A549 (cell line): Measurements from ENCODE around the gene IGSF9B. TPM values are rescaled to one million over a fixed set of nuclear protein-coding genes. Genes with fewer than 3 reads are reported as not detected.

Source experiments
- ATAC-seq, 2 experiments: fragments of 200-7000 bp in 1 of 2; fragments of >200 bp in 1 of 2; cut with Nextera tagmentation in 1 of 2; cut with Tn5 transposase in 1 of 2; 3 replicates each; pipeline versions ENCODE4 v1.8.0 to v1.9.1; 2018 to 2020; ENCODE audit warnings: mild to moderate bottlenecking in 1 of 2, moderate library complexity in 1 of 2
- CTCF ChIA-PET: fragments of 300-600 bp; sonication (Branson Sonifier 250); formaldehyde crosslinking; extraction: SDS; loops from one replicate; lab custom pipeline; 2021; ENCODE audit warnings: antibody characterized with exemption, inconsistent platforms; lab: Yijun Ruan, JAX
- POLR2A ChIA-PET: fragments of 350-600 bp; formaldehyde crosslinking; extraction: SDS; loops from one replicate; lab custom pipeline; 2021; ENCODE audit warnings: antibody characterized with exemption, inconsistent platforms; lab: Yijun Ruan, JAX
- DNase-seq, 2 experiments: peaks; one replicate each; pipeline versions ENCODE4 v3.0.0 to v3.0.0-alpha.2; 2011 to 2016; ENCODE audit warnings: low read depth in 1 of 2, low spot score in 1 of 2
- FAIRE-seq: peaks from 2 replicates; lab custom pipeline; 2011; peaks lifted over from hg19 to GRCh38; lab: Jason Lieb, UNC
- H3K27ac ChIP-seq, 2 experiments: fragments of >200 bp; sonication (Bioruptor Twin); formaldehyde crosslinking; 3 replicates each; pipeline ENCODE4 v1.5.1; 2016 to 2017
- H3K4me1 ChIP-seq: fragments of >200 bp; sonication (Bioruptor Twin); formaldehyde crosslinking; 3 replicates; pipeline ENCODE4 v1.6.1; 2016
- H3K4me2 ChIP-seq: fragments of >200 bp; sonication (Bioruptor Twin); formaldehyde crosslinking; 3 replicates; pipeline ENCODE4 v1.6.1; 2016
- H3K4me3 ChIP-seq: fragments of >200 bp; sonication (Bioruptor Twin); formaldehyde crosslinking; 3 replicates; pipeline ENCODE4 v1.5.1; 2016
- H3K9me3 ChIP-seq: fragments of >200 bp; sonication (Bioruptor Twin); formaldehyde crosslinking; 3 replicates; pipeline ENCODE4 v1.6.1; 2016
- CBX8 ChIP-seq: fragments of 200-600 bp; sonication (generic); IDR thresholded peaks from 2 replicates; pipeline ENCODE4 v1.6.1; 2016
- CHD2 ChIP-seq: fragments of 150-350 bp; IDR thresholded peaks from 2 replicates; pipeline ENCODE4 v1.6.1; 2014; ENCODE audit warnings: low read length; ENCODE audit not compliant: partially characterized antibody
- CHD4 ChIP-seq: fragments of 200-600 bp; sonication (generic); IDR thresholded peaks from 2 replicates; pipeline ENCODE4 v1.6.1; 2016; ENCODE audit warnings: antibody characterized with exemption, mild to moderate bottlenecking, borderline replicate concordance
- EHF ChIP-seq: fragments of 250-450 bp; sonication (Bioruptor Pico); IDR thresholded peaks from 2 replicates; pipeline ENCODE4 v1.5.0; 2020; ENCODE audit warnings: mild to moderate bottlenecking
- HOXB5 ChIP-seq: fragments of 250-450 bp; sonication (Bioruptor Pico); IDR thresholded peaks from 2 replicates; pipeline ENCODE4 v1.5.0; 2020; ENCODE audit warnings: mild to moderate bottlenecking, moderate library complexity
- JUN ChIP-seq, 2 experiments: fragments of >200 bp; sonication (Bioruptor Twin); formaldehyde crosslinking; IDR thresholded peaks; 2 replicates in 1 of 2; 3 replicates in 1 of 2; pipeline ENCODE4 v1.6.1; 2016 to 2017
- KDM1A ChIP-seq: fragments of 200-600 bp; sonication (generic); IDR thresholded peaks from 2 replicates; pipeline ENCODE4 v1.6.1; 2016; ENCODE audit warnings: low read depth, mild to moderate bottlenecking
- KDM5A ChIP-seq: fragments of 200-600 bp; sonication (generic); IDR thresholded peaks from 2 replicates; pipeline ENCODE4 v1.6.1; 2016; ENCODE audit warnings: antibody characterized with exemption, mild to moderate bottlenecking
- MAZ ChIP-seq: fragments of 150-350 bp; IDR thresholded peaks from 2 replicates; pipeline ENCODE4 v1.6.1; 2014; ENCODE audit warnings: antibody characterized with exemption, low read depth, low read length, borderline replicate concordance
- POLR2A ChIP-seq: IDR thresholded peaks from 2 replicates; pipeline ENCODE4 v1.6.1; 2012; ENCODE audit warnings: mild to moderate bottlenecking, low read length
- POLR2AphosphoS2 ChIP-seq: conservative IDR thresholded peaks from 2 replicates; pipeline ENCODE4 v1.6.1; 2012; ENCODE audit warnings: low read length, improper control_type of control experiment, inconsistent platforms
- RAD21 ChIP-seq, 2 experiments: fragments of >200 bp in 1 of 2; sonication (Bioruptor Twin) in 1 of 2; formaldehyde crosslinking in 1 of 2; IDR thresholded peaks in 1 of 2; conservative IDR thresholded peaks in 1 of 2; 2 replicates in 1 of 2; 3 replicates in 1 of 2; pipeline ENCODE4 v1.6.1; 2012 to 2018; ENCODE audit warnings: inconsistent platforms in 1 of 2
- RARB ChIP-seq: fragments of 250-450 bp; sonication (Bioruptor Pico); IDR thresholded peaks from 2 replicates; pipeline ENCODE4 v1.8.0; 2021; ENCODE audit warnings: mild to moderate bottlenecking, moderate library complexity
- TFCP2L1 ChIP-seq: fragments of 250-450 bp; sonication (Bioruptor Pico); IDR thresholded peaks from 2 replicates; pipeline ENCODE4 v1.5.0; 2021; ENCODE audit warnings: mild to moderate bottlenecking
- TP53 ChIP-seq: fragments of 250-450 bp; sonication (Bioruptor Pico); IDR thresholded peaks from 2 replicates; pipeline ENCODE4 v1.5.0; 2021; ENCODE audit warnings: mild to moderate bottlenecking, moderate library complexity
- ZC3H11A ChIP-seq: fragments of 450-650 bp; IDR thresholded peaks from 2 replicates; pipeline ENCODE4 v1.6.1; 2014; ENCODE audit warnings: antibody characterized with exemption, mild to moderate bottlenecking
- ZFP36 ChIP-seq: fragments of 450-650 bp; IDR thresholded peaks from 2 replicates; pipeline ENCODE4 v1.6.1; 2014; ENCODE audit warnings: borderline replicate concordance; ENCODE audit not compliant: partially characterized antibody
- ZSCAN20 ChIP-seq: fragments of 250-450 bp; sonication (Bioruptor Pico); IDR thresholded peaks from 2 replicates; pipeline ENCODE4 v1.8.0; 2022; ENCODE audit warnings: mild to moderate bottlenecking, moderate library complexity
- WGBS: methylation state at CpG from one replicate; pipeline ENCODE4 v1.1.6; 2017; ENCODE audit errors: missing lambda C conversion rate; 5-methylcytosine and 5-hydroxymethylcytosine counted together
- polyA plus RNA-seq, 4 experiments: library from polyadenylated mRNA; depleted of rRNA in 3 of 4; stranded (reverse); fragments of >200 nt; fragmentation: RNase III in 1 of 4; extraction: RNeasy Plus Mini Kit Qiagen cat#74134 plus additional on column Dnase treatment in 1 of 4; gene quantifications; 2 replicates in 3 of 4; 3 replicates in 1 of 4; pipeline ENCODE4 v1.2.3, GENCODE V29; 2011 to 2017
- TF ChIP-seq, protein P1 (sequence below): fragments of 200-600 bp; sonication (generic); IDR thresholded peaks from 2 replicates; pipeline ENCODE4 v1.6.1; 2016; ENCODE audit warnings: antibody characterized with exemption, mild to moderate bottlenecking, moderate library complexity
- TF ChIP-seq, protein P2 (sequence below): IDR thresholded peaks from 2 replicates; pipeline ENCODE4 v1.6.1; 2012; ENCODE audit warnings: low read depth, borderline replicate concordance
- TF ChIP-seq, protein P3 (sequence below): fragments of 250-450 bp; sonication (Bioruptor Pico); IDR thresholded peaks from 2 replicates; pipeline ENCODE4 v1.5.0; 2021; ENCODE audit warnings: mild to moderate bottlenecking, moderate library complexity, borderline replicate concordance

The IGSF9B gene
- polyA plus RNA-seq, 2 of the 4 experiments (the other 2 are of a cell fraction), result 0.41 to 0.61 TPM

DNA sequence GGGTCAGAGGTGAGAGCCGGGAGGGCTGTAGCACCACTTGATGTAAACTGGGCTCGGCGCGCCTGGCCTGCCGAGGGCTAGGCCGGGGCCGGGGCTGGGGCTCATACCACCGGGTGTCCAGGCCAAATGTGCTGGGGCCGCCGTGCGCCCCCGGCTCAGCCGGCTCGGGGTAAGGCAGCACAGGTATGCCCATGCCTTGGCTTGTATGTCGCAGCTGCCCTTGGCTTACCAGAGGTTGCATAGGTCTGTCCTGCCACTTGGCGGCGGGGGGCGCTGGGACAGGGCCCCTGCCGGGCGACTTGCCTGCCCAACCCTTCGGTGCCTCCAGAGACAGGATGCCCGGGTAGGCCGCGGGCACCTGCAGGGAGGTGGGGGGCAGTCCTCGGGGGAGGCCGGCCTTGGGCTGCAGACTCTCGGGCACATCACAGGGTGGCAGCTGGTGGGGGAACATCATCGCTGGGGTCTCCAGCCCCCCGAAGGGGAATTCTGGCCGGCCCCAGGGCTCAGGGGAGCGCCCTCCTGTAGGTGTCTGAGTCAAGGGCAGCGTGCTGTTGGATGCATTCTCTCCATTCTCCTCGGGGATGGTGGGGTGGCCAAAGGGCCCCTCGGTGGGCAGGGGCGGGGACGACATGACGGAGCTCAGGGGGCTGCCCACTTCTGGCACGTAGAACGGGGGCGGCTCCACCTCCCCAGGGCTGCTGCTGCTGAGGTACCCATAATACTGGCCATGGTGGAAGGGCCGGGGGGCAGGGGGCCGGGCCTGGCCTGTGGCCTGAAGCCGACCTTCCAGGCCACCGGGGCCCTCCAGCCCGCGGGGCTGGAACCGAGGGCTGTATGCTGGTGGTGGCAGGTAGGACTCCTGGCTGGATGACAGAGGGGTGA lies 36.4 kb downstream of the IGSF9B start:
- no peak for FAIRE-seq
- CTCF ChIA-PET, result no interaction called here

DNA sequence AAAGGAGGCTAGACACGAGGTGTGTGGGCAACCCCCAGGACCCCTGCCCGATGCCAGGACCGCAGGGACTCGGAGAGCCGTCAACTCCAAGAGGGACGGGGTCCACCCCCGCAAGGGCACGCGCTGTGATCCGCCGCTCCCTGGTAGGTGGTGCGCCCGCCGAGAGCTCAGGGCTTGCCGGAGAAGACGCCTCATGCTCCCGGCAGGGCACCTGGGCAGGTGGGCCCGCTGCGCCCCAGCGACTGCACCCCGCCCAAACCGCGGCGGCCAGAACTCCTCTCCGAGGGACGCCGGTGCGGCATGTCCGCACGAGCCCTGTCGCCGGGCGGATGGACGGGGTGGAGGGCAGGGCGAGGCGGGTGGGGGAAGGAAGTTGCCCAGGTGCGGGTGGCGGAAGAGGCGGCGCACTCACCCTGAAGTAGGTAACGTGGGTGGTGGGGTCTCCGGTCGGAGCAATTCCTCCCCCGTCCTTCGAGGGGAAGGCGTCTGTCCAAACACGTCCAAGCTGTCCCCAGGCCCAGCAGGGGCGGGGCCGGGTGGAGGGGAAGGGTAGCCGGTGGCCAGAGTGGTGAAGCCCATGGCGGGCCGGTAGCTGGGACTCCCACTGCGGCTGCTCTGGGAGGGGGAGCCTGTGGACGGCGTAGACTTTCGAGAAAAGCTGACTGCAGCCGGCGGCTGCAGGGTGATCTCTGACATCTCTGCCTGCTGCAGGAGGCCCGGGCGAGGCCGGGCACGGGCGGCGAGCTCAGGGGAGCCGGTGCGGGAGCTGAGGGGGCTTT lies 37.2 kb downstream of the IGSF9B start:
- ATAC-seq (no peak), DNase-seq (no peak), FAIRE-seq (no peak)
- TF ChIP-seq MAZ (no peak), RAD21 (conservative IDR thresholded peaks at IDR 0.05 in 1 of 2, IDR thresholded peaks at IDR 0.05 in 1 of 2) (no peak)
- ChIA-PET POLR2A (no interaction called here), CTCF (no interaction called here)
- no peak overlapping the region for H3K4me2 ChIP-seq
- H3K4me1 ChIP-seq, result no peaks in the 10 kb centered on the region
- WGBS, result 82% methylated on average over 13 of the region's 66 CpGs
- H3K4me3 ChIP-seq, result no peak overlapping the region
- H3K9me3 ChIP-seq, result no peaks in the 10 kb centered on the region
- no peak overlapping the region for H3K27ac ChIP-seq

More for the DNA sequence above, 36.4 kb downstream of the IGSF9B start:
- no peak for ATAC-seq
- no peaks in the 10 kb centered on the region for H3K9me3 ChIP-seq
- TF ChIP-seq CHD4 (no peak), JUN (IDR thresholded peaks at IDR 0.05) (no peak), RARB (CRISPR knock-in tag) (no peak), CHD2 (no peak), MAZ (no peak), ZSCAN20 (no peak), EHF (CRISPR knock-in tag) (no peak), HOXB5 (CRISPR knock-in tag) (no peak), TFCP2L1 (CRISPR knock-in tag) (no peak), KDM1A (no peak), ZFP36 (no peak), CBX8 (no peak), ZC3H11A (no peak), POLR2AphosphoS2 (no peak), TP53 (CRISPR knock-in tag) (no peak), POLR2A (no peak), KDM5A (no peak)
- TF ChIP-seq, protein P1, sequence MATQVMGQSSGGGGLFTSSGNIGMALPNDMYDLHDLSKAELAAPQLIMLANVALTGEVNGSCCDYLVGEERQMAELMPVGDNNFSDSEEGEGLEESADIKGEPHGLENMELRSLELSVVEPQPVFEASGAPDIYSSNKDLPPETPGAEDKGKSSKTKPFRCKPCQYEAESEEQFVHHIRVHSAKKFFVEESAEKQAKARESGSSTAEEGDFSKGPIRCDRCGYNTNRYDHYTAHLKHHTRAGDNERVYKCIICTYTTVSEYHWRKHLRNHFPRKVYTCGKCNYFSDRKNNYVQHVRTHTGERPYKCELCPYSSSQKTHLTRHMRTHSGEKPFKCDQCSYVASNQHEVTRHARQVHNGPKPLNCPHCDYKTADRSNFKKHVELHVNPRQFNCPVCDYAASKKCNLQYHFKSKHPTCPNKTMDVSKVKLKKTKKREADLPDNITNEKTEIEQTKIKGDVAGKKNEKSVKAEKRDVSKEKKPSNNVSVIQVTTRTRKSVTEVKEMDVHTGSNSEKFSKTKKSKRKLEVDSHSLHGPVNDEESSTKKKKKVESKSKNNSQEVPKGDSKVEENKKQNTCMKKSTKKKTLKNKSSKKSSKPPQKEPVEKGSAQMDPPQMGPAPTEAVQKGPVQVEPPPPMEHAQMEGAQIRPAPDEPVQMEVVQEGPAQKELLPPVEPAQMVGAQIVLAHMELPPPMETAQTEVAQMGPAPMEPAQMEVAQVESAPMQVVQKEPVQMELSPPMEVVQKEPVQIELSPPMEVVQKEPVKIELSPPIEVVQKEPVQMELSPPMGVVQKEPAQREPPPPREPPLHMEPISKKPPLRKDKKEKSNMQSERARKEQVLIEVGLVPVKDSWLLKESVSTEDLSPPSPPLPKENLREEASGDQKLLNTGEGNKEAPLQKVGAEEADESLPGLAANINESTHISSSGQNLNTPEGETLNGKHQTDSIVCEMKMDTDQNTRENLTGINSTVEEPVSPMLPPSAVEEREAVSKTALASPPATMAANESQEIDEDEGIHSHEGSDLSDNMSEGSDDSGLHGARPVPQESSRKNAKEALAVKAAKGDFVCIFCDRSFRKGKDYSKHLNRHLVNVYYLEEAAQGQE, result no peak
- TF ChIP-seq, protein P2, sequence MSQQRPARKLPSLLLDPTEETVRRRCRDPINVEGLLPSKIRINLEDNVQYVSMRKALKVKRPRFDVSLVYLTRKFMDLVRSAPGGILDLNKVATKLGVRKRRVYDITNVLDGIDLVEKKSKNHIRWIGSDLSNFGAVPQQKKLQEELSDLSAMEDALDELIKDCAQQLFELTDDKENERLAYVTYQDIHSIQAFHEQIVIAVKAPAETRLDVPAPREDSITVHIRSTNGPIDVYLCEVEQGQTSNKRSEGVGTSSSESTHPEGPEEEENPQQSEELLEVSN, result no peak
- TF ChIP-seq, protein P3, sequence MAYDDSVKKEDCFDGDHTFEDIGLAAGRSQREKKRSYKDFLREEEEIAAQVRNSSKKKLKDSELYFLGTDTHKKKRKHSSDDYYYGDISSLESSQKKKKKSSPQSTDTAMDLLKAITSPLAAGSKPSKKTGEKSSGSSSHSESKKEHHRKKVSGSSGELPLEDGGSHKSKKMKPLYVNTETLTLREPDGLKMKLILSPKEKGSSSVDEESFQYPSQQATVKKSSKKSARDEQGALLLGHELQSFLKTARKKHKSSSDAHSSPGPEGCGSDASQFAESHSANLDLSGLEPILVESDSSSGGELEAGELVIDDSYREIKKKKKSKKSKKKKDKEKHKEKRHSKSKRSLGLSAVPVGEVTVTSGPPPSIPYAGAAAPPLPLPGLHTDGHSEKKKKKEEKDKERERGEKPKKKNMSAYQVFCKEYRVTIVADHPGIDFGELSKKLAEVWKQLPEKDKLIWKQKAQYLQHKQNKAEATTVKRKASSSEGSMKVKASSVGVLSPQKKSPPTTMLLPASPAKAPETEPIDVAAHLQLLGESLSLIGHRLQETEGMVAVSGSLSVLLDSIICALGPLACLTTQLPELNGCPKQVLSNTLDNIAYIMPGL (CRISPR knock-in tag), result no peak
- POLR2A ChIA-PET, result no interaction called here
- H3K4me1 ChIP-seq, result no peaks in the 10 kb centered on the region
- H3K27ac ChIP-seq, result no peak overlapping the region
- no peak overlapping the region for H3K4me2 ChIP-seq
- no peak overlapping the region for H3K4me3 ChIP-seq
- DNase-seq, result no peak
- 73% methylated on average over 5 of the region's 47 CpGs for WGBS
